Measurements from ENCODE around the gene RNF41.
A peak's percentile ranks its signal among the peaks of the same experiment; 100 is the strongest.

The RNF41 gene

DNA sequence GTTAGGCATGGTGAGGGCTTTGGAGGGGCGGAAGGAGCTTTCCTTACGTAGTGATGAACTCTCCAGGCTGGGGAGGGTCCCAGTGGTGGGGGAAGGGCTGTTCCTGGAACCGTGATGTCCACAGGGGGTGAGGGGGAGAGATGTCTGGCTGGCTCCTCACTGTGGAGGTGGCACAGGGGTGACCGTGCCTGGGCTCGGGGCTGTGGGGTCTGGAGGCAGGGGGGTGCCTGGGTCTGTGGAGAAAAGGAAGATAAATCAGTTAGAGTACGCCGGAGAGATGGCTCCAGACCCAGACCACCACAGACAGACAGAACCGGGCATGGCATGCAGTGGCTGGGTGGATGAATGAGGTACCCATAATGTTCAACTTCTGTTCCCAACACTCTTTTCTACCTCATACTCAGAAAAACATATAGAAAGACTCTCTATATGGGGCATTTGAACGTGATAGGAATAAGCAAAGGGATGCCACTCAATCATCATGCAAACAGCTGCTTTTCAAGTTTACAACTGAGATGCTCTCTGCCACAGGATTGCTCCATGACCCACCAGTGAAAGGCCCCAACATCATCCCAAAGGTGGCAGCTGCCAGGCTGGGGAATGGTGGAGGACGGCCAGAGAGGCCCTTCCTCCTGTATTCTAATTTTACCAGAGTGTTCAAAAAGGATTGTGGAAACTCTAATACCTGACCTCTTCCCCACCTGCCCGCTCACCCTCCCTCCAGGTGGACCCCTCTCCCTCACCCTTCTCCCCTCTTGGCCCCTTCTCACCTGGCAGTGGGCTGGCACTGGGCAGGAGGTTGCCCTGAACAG is 58.0 kb downstream of the RNF41 start:
- TF ChIP-seq, protein P1, sequence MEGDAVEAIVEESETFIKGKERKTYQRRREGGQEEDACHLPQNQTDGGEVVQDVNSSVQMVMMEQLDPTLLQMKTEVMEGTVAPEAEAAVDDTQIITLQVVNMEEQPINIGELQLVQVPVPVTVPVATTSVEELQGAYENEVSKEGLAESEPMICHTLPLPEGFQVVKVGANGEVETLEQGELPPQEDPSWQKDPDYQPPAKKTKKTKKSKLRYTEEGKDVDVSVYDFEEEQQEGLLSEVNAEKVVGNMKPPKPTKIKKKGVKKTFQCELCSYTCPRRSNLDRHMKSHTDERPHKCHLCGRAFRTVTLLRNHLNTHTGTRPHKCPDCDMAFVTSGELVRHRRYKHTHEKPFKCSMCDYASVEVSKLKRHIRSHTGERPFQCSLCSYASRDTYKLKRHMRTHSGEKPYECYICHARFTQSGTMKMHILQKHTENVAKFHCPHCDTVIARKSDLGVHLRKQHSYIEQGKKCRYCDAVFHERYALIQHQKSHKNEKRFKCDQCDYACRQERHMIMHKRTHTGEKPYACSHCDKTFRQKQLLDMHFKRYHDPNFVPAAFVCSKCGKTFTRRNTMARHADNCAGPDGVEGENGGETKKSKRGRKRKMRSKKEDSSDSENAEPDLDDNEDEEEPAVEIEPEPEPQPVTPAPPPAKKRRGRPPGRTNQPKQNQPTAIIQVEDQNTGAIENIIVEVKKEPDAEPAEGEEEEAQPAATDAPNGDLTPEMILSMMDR (IDR thresholded peaks at IDR 0.05; ENCODE audit: control insufficient read depth, insufficient read depth, low read depth, low read length, missing control alignments) = no peak
- no peak overlapping the region for H3K4me3 ChIP-seq (ENCODE audit: control insufficient read depth, low read depth, low read length)
- DNase-seq (ENCODE audit: low read depth) = no peak

DNA sequence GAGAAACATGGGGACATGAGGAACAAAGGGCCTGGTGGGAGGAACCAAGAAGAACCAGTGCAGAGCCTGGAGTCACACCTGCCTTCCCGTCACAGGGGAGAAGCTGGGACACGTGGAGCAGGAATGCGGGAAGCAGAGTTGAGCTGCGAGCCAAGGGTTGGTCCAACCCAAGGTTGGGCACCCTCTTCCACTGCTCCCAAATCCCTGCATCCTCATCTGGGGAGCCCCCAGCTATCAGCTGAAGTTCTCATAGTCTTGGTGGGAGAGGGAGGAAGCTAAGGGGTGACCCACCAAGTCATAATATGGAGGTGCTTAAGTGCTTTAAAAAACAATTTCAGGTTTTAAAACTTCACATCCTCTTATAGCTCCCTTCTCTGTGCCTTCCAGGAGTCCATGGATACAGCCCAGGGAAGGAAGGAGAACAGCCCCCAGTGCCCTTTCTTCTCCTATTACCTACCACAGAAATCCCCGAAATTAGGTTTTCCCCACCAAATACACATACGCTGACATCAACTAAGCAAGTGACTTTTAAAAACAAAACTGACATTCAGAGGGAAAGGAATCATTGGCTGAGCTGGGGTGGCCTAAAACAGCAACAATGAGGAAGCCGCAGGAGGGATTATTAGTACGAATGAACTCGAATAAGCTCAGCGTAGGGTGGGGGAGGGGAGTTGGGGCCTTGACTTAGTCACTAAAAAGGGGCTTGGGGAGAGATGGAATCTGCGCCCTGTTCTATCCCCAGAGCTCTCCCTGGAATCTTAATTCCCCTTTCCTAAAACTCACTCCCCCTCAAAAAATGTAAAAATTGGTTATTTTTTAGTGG is 59.0 kb downstream of the RNF41 start:
- no peak for DNase-seq (ENCODE audit: low read depth)
- no peak overlapping the region for H3K4me3 ChIP-seq (ENCODE audit: control insufficient read depth, low read depth, low read length)
- TF ChIP-seq, protein P1 (IDR thresholded peaks at IDR 0.05; ENCODE audit: control insufficient read depth, insufficient read depth, low read depth, low read length, missing control alignments) = no peak

DNA sequence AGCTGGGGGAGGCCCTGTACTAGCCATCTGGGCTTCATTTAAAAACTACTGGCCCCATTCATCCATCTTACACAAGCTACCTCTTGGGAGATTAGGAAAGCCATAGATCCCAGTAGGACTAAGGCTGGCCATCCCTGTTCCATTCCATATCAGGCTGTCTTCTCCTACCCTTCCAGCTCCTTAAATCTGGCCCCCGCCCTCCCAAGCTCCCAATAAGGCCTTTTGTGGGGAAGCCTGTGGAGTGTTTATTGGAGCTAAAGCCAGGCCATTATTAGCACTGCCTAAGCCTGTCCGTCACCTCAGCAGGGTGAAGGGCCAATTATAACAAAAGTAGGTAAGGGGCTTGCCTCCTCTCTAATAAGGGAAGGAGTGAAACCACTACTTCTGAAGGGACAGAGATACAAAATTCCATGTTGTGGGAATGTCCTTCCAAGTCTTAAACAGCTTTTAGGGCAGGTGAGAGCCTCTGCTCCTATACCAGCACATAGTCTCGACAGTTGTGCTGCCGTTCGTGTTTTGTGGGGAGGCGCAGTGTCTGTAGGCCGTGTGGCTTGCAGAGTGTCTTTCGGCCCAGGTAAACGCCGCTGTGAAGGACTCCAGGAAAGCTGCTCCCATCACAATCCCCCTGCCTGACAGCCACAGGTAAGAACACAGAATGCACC is 59.9 kb downstream of the RNF41 start:
- TF ChIP-seq, protein P1 (IDR thresholded peaks at IDR 0.05; ENCODE audit: control insufficient read depth, insufficient read depth, low read depth, low read length, missing control alignments) = no peak
- no peak for DNase-seq (ENCODE audit: low read depth)
- no peak overlapping the region for H3K4me3 ChIP-seq (ENCODE audit: control insufficient read depth, low read depth, low read length)

DNA sequence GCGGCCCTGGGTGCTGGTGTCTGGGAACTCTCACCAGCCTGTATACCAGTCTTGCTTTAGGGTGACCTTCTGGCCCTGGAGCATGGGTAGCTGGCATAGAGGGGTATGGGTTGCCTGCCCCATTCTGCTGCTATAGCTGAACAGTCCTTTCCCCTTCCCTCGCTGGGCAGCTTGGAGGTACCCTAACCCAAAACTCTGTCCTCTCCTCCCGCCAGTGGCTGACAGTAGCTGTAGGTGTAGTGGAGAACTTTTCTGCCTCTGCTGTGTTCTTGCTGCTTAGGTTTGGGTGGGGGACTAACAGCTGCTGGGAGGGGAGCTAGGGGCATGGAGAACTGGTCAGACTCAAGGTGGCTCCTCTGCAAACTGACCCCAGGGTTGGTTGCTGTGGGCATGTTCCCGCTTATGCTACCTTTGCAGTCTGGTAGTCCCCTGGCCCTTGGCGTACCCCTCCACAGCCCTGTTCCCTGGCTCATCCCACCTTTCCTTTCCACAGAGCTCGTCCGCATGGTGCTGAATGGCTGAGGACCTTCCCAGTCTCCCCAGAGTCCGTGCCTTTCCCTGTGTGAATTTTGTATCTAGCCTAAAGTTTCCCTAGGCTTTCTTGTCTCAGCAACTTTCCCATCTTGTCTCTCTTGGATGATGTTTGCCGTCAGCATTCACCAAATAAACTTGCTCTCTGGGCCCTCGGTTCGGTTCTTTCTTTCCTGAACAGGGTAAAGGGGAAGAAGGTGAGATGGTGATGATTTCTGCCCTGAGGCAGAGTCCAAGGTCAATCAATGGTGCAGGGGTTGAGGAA is 60.6 kb downstream of the RNF41 start:
- H3K4me3 ChIP-seq (ENCODE audit: control insufficient read depth, low read depth, low read length) = peak overlapping the region; percentile 62
- no peak for DNase-seq (ENCODE audit: low read depth)
- TF ChIP-seq, protein P1 (IDR thresholded peaks at IDR 0.05; ENCODE audit: control insufficient read depth, insufficient read depth, low read depth, low read length, missing control alignments) = no peak

DNA sequence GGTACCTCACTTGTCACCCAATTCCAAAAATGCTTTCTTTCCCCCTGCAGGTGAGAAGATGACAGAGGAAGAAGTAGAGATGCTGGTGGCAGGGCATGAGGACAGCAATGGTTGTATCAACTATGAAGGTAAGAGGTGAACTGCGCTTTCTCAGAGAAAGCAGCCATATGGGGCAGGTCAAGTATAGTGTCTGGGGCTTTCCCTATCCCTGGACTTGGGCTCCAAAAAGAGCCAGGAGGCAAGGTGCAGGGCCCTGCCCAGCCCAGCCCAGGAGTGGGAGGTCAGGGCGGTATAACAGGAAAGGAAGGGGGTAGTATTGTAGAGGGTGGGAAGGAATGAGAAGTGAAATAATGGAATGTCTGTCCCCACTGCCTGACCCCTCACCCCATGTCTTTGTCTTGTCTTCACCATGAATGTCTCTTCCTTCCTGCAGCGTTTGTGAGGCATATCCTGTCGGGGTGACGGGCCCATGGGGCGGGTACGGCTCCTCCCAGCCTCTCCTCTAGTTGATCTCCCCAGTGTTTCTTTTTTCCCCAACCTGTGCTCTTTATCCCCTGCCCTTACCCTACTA is 61.4 kb downstream of the RNF41 start:
- DNase-seq (ENCODE audit: low read depth) = no peak
- TF ChIP-seq, protein P1 (IDR thresholded peaks at IDR 0.05; ENCODE audit: control insufficient read depth, insufficient read depth, low read depth, low read length, missing control alignments) = no peak

More for the DNA sequence above, 61.4 kb downstream of the RNF41 start:
- H3K4me3 ChIP-seq (ENCODE audit: control insufficient read depth, low read depth, low read length) = peak overlapping the region; percentile 62
